PC-3 (cell line): ENCODE measurements around the gene AMD1. TPM values are rescaled to one million over a fixed set of nuclear protein-coding genes. Genes with fewer than 3 reads are reported as not detected.

Source experiments
- ATAC-seq: fragments of 200-7000 bp; cut with Tn5 transposase; 2 replicates; pipeline ENCODE4 v1.9.1; 2020; ENCODE audit warnings: mild to moderate bottlenecking, moderate library complexity
- BruUV-seq: library from RNA; stranded (reverse); fragments of 400-500 nt; replicated peaks from 2 replicates; lab custom pipeline; 2021; lab: Mats Ljungman, UMichigan
- CTCF ChIA-PET: fragments of 300-600 bp; sonication (Branson Sonifier 250); formaldehyde crosslinking; loops from one replicate; lab custom pipeline; 2022; ENCODE audit warnings: antibody characterized with exemption; lab: Charles Lee
- POLR2A ChIA-PET: fragments of 300-600 bp; sonication (Branson Sonifier 250); formaldehyde crosslinking; loops from one replicate; lab custom pipeline; 2022; ENCODE audit warnings: antibody characterized with exemption; ENCODE audit not compliant: unreplicated experiment; lab: Charles Lee
- DNase-seq: peaks from one replicate; pipeline ENCODE4 v3.0.0-alpha.2; 2015
- H2AFZ ChIP-seq: fragments of 300-600 bp; sonication (generic); 2 replicates; pipeline ENCODE4 v1.6.0; 2016; ENCODE audit warnings: antibody characterized with exemption, low read length
- H3F3A ChIP-seq: fragments of 300-600 bp; sonication (generic); one replicate; pipeline ENCODE4 v1.6.0; 2017; ENCODE audit warnings: antibody characterized with exemption, low read length, control low read depth, mild to moderate bottlenecking; ENCODE audit not compliant: unreplicated experiment
- H3K27ac ChIP-seq: fragments of 300-600 bp; sonication (generic); 2 replicates; pipeline ENCODE4 v1.5.1; 2016; ENCODE audit warnings: mild to moderate bottlenecking, low read length
- H3K27me3 ChIP-seq: fragments of 300-600 bp; sonication (generic); 2 replicates; pipeline ENCODE4 v1.6.1; 2016; ENCODE audit warnings: low read length, mixed read lengths
- H3K36me3 ChIP-seq: fragments of 300-600 bp; sonication (generic); 2 replicates; pipeline ENCODE4 v1.6.1; 2016; ENCODE audit warnings: low read depth, mixed run types, low read length, mixed read lengths
- H3K4me1 ChIP-seq: fragments of 300-600 bp; sonication (generic); 2 replicates; pipeline ENCODE4 v1.5.1; 2016; ENCODE audit warnings: low read length; ENCODE audit not compliant: insufficient read depth
- H3K4me2 ChIP-seq: fragments of 300-600 bp; sonication (generic); 2 replicates; pipeline ENCODE4 v1.6.0; 2016; ENCODE audit warnings: low read length
- H3K4me3 ChIP-seq: fragments of 300-600 bp; sonication (generic); 2 replicates; pipeline ENCODE4 v1.5.1; 2016; ENCODE audit warnings: mild to moderate bottlenecking, low read length, mixed read lengths
- H3K79me2 ChIP-seq: fragments of 300-600 bp; sonication (generic); 2 replicates; pipeline ENCODE4 v1.6.1; 2017; ENCODE audit warnings: low read length, mixed read lengths
- H3K9ac ChIP-seq: fragments of 300-600 bp; sonication (generic); 2 replicates; pipeline ENCODE4 v1.6.0; 2016; ENCODE audit warnings: mild to moderate bottlenecking, low read length
- H3K9me2 ChIP-seq: fragments of 300-600 bp; sonication (generic); replicated peaks from 2 replicates; pipeline ENCODE4 v1.6.1; 2016; ENCODE audit warnings: mixed run types, low read length, mixed read lengths
- H3K9me3 ChIP-seq: fragments of 300-600 bp; sonication (generic); 2 replicates; pipeline ENCODE4 v1.6.1; 2016; ENCODE audit warnings: low read length, mixed read lengths
- H4K20me1 ChIP-seq: fragments of 300-600 bp; sonication (generic); 2 replicates; pipeline ENCODE4 v1.6.1; 2016; ENCODE audit warnings: low read length, mixed read lengths
- CTCF ChIP-seq: fragments of 300-600 bp; sonication (generic); conservative IDR thresholded peaks from 2 replicates; pipeline ENCODE4 v1.5.1; 2017; ENCODE audit warnings: antibody characterized with exemption, low read depth, mild to moderate bottlenecking, low read length
- EZH2 ChIP-seq: fragments of 300-600 bp; sonication (generic); IDR thresholded peaks from one replicate; pipeline ENCODE4 v1.6.1; 2017; ENCODE audit warnings: antibody characterized with exemption, mild to moderate bottlenecking, low read length; ENCODE audit not compliant: unreplicated experiment
- EZH2phosphoT487 ChIP-seq: fragments of 300-600 bp; sonication (generic); IDR thresholded peaks from 2 replicates; pipeline ENCODE4 v1.6.1; 2018; ENCODE audit warnings: mild to moderate bottlenecking, antibody characterized with exemption, low read length, borderline replicate concordance
- intact Hi-C: fragments of 100-400 bp; cut with micrococcal nuclease; formaldehyde crosslinking; loops from 2 replicates; pipeline ENCODE4 v1.9.0; 2023
- total RNA-seq: library from RNA; depleted of rRNA; stranded (reverse); fragments of >200 nt; gene quantifications from 2 replicates; pipeline ENCODE4 v1.2.3, GENCODE V29; 2014

AMD1 gene
- total RNA-seq, 1 experiment from 2014 or later: 72.5 TPM

DNA sequence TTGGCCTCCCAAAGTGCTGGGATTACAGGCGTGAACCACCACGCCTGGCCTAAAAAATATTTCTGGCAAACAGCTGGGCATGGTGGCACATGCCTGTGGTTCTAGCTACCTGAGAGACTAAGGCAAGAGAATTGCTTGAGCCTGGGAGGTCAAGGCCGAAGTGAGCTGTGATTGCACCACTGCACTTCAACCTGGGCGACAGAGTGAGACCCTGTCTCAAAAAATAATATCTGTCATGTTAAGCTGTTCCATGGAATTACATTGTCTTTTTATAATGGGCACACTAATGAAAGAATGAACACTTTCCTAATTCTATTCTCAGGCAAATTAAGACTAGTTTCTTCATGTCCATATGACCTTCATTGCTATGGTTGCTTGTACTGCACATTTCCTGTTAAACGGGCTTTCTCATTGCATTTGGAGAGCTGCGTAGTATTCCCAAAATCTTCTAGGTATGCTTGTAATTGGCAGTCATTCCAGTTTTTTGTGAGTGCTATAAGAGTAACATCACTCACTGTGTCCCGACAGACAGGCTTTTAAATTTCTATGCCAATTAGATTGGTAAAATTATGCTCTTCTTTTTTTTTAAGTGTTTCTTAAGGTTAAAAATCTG, 12.1 kb downstream of the AMD1 start:
- Histone ChIP-seq H3K9me3 (no peaks in the 10 kb centered on the region), H3K27me3 (no peaks in the 10 kb centered on the region), H4K20me1 (peaks cover 93% of the 10 kb centered on the region), H3K4me3 (no peak overlapping the region), H2AFZ (no peak overlapping the region), H3K9ac (no peak overlapping the region), H3K9me2 (no peaks in the 10 kb centered on the region), H3K4me2 (no peak overlapping the region), H3K79me2 (peaks cover 100% of the 10 kb centered on the region), H3K27ac (no peak overlapping the region), H3K4me1 (peaks cover 15% of the 10 kb centered on the region), H3F3A (no peaks in the 10 kb centered on the region), H3K36me3 (peaks cover 28% of the 10 kb centered on the region)
- ChIA-PET POLR2A (no interaction called here), CTCF (no interaction called here)
- TF ChIP-seq EZH2phosphoT487: no peak
- TF ChIP-seq CTCF: no peak
- no peak for TF ChIP-seq EZH2
- no TSS peak for BruUV-seq
- ATAC-seq (no peak), DNase-seq (no peak)
- intact Hi-C loops: no loop called here

GRCh38 chr6:110890288-110890687, 15.7 kb downstream of the AMD1 start:
- POLR2A ChIA-PET: no interaction called here
- BruUV-seq: no TSS peak
- DNase-seq (no peak), ATAC-seq (no peak)
- intact Hi-C loops: no loop called here
- TF ChIP-seq EZH2: no peak
- no peak for TF ChIP-seq EZH2phosphoT487
- no peak for TF ChIP-seq CTCF
- no peak overlapping the region for H3K27ac ChIP-seq
- no peaks in the 10 kb centered on the region for H3F3A ChIP-seq
- H3K9me2 ChIP-seq: no peaks in the 10 kb centered on the region
- no peaks in the 10 kb centered on the region for H3K9me3 ChIP-seq
- H3K9ac ChIP-seq: no peak overlapping the region
- H3K4me3 ChIP-seq: no peak overlapping the region
- H3K4me2 ChIP-seq: no peak overlapping the region
- CTCF ChIA-PET: no interaction called here
- peaks cover 76% of the 10 kb centered on the region for H3K79me2 ChIP-seq
- peaks cover 68% of the 10 kb centered on the region for H4K20me1 ChIP-seq
- H2AFZ ChIP-seq: no peak overlapping the region
- H3K4me1 ChIP-seq: no peaks in the 10 kb centered on the region
- H3K36me3 ChIP-seq: peaks cover 60% of the 10 kb centered on the region
- H3K27me3 ChIP-seq: no peaks in the 10 kb centered on the region

DNA sequence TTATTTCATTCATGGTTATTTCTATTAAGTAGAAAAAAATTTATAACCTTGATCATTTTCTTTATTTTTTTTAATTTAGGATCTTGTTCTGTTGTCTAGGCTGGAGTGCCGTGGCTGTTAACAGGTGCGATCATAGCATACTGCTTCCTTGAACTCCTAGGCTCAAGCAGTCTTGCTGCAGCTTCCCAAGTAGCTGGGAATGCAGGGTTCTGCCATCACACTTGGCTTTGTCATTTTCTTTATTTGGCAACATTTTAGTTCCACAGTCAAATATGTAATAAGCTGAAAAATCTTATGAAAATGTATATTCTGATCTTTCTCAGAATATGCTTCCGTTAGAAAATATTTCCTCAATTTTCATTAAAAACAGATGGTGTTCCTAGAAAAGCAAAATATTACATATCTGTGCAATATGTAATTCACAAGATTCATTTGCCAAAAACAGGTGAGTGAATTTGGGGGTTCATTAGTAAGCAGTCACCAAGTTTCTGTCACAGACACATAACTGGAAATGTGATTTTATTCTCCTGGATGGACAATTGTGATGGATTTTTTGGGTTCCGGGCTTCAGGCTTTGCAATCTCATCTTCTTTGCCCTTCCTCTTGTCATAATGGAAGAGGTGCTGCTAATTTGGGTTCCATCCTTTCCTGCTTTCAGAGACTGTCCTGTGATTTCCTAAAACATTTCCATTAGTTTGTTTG, 21.5 kb downstream of the AMD1 start:
- intact Hi-C loops: no loop called here
- ChIA-PET POLR2A (no interaction called here), CTCF (no interaction called here)
- Histone ChIP-seq H3K4me3 (no peak overlapping the region), H3K27me3 (no peaks in the 10 kb centered on the region), H3K4me1 (no peaks in the 10 kb centered on the region), H3K27ac (no peak overlapping the region), H3K79me2 (peaks cover 18% of the 10 kb centered on the region), H3K9me3 (no peaks in the 10 kb centered on the region), H3K9me2 (no peaks in the 10 kb centered on the region), H4K20me1 (peaks cover 17% of the 10 kb centered on the region), H3F3A (no peaks in the 10 kb centered on the region), H3K36me3 (peaks cover 64% of the 10 kb centered on the region), H3K9ac (no peak overlapping the region), H3K4me2 (no peak overlapping the region), H2AFZ (no peak overlapping the region)
- no peak for DNase-seq
- no peak for ATAC-seq
- BruUV-seq: no TSS peak
- TF ChIP-seq CTCF (no peak), EZH2phosphoT487 (no peak), EZH2 (no peak)
